IgD-negative memory B cell (primary cell): ENCODE measurements around the gene GABBR1. TPM values are rescaled to one million over a fixed set of nuclear protein-coding genes. Genes with fewer than 3 reads are reported as not detected.

Source experiments
- H3K27ac Mint-ChIP-seq, 3 donors: one replicate each; pipeline ENCODE4 v1.8.0; 2020 to 2022; ENCODE audit warnings: mild to moderate bottlenecking in 3 of 3, mixed read lengths in 3 of 3, moderate library complexity in 1 of 3
- H3K27me3 Mint-ChIP-seq: one replicate; pipeline ENCODE4 v1.8.0; 2021; ENCODE audit warnings: mixed read lengths
- H3K36me3 Mint-ChIP-seq: one replicate; pipeline ENCODE4 v1.8.0; 2020; ENCODE audit warnings: mild to moderate bottlenecking, mixed read lengths
- H3K4me1 Mint-ChIP-seq, 3 donors: one replicate each; pipeline ENCODE4 v1.8.0; 2020 to 2022; ENCODE audit warnings: mixed read lengths in 3 of 3, mild to moderate bottlenecking in 1 of 3
- H3K4me3 Mint-ChIP-seq, 4 donors: one replicate each; pipeline ENCODE4 v1.8.0; 2020 to 2022; ENCODE audit warnings: mild to moderate bottlenecking in 4 of 4, mixed read lengths in 4 of 4, moderate library complexity in 3 of 4
- H3K9me3 Mint-ChIP-seq, 3 donors: one replicate each; pipeline ENCODE4 v1.8.0; 2020 to 2021; ENCODE audit warnings: mixed read lengths in 3 of 3, mild to moderate bottlenecking in 1 of 3
- polyA plus RNA-seq: library from polyadenylated mRNA; unstranded; fragments of 300-500 nt; fragmentation: Illumina TruSeq; gene quantifications from one replicate; pipeline ENCODE4 v1.2.3, GENCODE V29; 2021

Gene GABBR1
- polyA plus RNA-seq, 1 donor from 2014 or later, result 6.8 TPM

DNA sequence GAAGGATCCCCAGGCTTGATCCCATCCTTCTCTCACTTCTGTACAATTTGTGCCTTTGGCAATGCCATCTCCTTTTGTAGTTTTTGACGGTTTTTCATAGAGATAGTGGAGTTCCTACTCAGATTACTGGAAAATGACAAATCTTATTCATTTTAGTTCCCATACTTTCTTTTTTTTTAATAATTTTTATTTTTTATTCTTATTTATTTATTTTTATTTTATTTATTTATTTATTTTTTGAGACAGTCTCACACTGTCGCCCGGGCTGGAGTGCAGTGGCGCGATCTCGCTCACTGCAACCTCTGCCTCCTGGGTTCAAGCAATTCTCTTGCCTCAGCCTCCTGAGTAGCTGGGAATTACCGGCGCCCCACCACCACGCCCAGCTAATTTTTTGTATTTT lies 4.3 kb upstream of the GABBR1 start:
- no peaks in the 10 kb centered on the region for H3K9me3 Mint-ChIP-seq

DNA sequence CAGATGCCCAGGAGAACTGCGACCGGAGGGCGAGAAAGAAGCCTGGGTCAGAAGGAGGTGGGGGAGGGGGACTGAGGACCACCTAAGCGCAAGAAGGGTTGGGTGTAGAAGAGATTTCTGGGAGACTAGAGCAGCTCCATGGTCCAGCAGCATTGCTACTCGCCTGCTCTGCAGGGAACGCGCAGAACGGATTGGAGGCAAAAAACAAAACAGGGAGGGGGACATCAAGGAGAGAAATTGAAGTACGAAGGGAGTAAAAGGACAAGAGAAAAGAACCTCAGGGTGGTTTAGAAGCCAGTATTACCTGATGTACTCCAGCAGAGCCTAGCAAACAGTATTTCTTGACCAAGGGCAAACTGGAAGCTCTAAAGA lies 537 bp upstream of the GABBR1 start:
- Mint-ChIP-seq H3K9me3 (no peaks in the 10 kb centered on the region), H3K27me3 (peaks cover 1% of the 10 kb centered on the region), H3K36me3 (peaks cover 1% of the 10 kb centered on the region), H3K4me1 (peaks cover 30 to 44% (median 35%) of the 10 kb centered on the region in 3 donors), H3K4me3 (peak overlapping the region; percentile 89 to 96 (median 94)), H3K27ac (peak overlapping the region; percentile 25 to 96 (median 86))

More for the DNA sequence above, 4.3 kb upstream of the GABBR1 start:
- Mint-ChIP-seq H3K4me1 (peaks cover 27 to 34% (median 28%) of the 10 kb centered on the region in 3 donors), H3K4me3 (peak overlapping the region in 1 of 4 donors; percentile 53), H3K27me3 (peaks cover 2% of the 10 kb centered on the region), H3K27ac (no peak overlapping the region), H3K36me3 (no peaks in the 10 kb centered on the region)

DNA sequence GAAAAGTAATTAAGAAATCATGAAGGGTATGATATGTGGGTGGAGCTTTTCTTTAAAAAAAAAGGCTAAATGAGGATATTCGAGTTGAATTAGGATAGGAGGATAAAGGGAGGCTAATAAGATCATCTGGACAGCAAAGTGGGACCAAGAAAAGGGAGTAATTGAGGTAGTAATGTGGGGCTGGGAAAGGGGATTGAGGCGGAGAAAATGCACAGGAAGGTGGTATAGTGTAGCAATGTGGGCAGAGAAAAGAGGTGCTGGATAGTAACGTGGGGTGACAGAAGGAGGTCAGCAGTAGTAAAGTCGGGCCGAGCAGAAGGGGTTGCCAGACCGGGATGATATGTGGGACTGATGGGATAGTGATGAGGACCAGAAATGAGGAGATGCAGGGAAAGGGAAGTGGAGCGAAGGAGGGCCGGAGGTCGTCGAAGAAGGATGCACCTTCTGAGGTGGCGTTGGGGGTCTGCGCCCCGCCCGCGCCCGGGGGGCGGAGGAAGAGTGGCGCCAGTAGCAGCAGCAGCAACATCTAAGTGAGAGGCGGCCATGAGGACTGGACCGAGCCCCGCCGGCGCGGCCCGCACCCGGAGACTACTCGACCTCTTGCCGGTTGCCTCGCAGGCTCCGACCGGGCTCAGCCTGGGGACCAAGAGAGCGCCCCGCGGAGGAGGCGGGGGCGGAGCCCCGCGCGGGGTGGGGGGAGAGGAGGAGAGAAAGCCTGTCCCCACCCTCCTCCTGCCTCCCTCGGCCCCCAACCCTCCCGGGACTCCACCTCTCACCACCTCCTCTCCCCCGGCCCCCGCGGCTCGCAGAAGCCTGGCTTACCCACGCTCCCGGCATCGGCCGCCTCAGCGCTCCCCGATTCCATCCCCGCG lies 887 bp downstream of the GABBR1 start:
- H3K4me1 Mint-ChIP-seq, result peaks cover 30 to 45% (median 31%) of the 10 kb centered on the region in 3 donors
- peaks cover 3% of the 10 kb centered on the region for H3K27me3 Mint-ChIP-seq
- peaks cover 1% of the 10 kb centered on the region for H3K36me3 Mint-ChIP-seq
- peak overlapping the region; percentile 81 to 96 (median 93) for H3K4me3 Mint-ChIP-seq
- H3K27ac Mint-ChIP-seq, result peak overlapping the region in 2 of 3 donors; percentile 4 to 39
- H3K9me3 Mint-ChIP-seq, result no peaks in the 10 kb centered on the region

DNA sequence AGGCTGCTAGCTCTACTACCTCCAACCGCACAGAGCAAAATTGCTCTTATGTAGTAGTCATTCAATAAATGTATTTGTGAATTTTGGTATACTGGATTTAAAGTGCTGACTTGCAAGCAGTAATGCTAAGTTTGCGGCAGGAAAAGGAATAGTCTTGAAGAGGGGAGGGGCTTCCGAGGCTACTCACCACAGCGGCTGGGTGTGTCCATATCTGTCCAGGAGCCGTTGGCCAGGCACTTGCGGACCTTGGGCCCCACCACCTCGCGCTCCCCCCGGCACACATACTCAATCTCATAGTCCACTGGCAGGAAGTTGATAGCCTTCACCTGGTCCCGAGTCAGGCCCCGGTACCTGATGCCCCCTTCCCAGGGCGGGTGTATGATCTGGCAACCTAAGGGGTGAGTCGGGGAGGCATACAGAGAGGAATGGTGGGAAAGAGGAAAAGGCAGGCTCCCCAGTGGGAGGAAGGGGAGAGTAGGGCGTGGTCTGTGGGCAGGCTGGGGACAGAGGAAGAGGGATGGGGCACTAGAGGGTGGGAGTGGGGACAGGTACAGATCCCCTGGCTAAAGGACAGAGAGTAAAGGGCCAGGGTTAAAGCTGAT lies 1.7 kb downstream of the GABBR1 start:
- H3K36me3 Mint-ChIP-seq, result peaks cover 1% of the 10 kb centered on the region
- H3K9me3 Mint-ChIP-seq, result no peaks in the 10 kb centered on the region
- H3K27me3 Mint-ChIP-seq, result peaks cover 3% of the 10 kb centered on the region
- H3K4me3 Mint-ChIP-seq, result peak overlapping the region; percentile 45 to 96 (median 66)
- peak overlapping the region in 2 of 3 donors; percentile 39 to 44 for H3K27ac Mint-ChIP-seq
- H3K4me1 Mint-ChIP-seq, result peaks cover 27 to 43% (median 32%) of the 10 kb centered on the region in 3 donors

GRCh38 chr6:29630315-29630714 lies 2.7 kb downstream of the GABBR1 start:
- H3K36me3 Mint-ChIP-seq, result peaks cover 1% of the 10 kb centered on the region
- no peaks in the 10 kb centered on the region for H3K9me3 Mint-ChIP-seq
- H3K4me3 Mint-ChIP-seq, result peak overlapping the region; percentile 28 to 81 (median 77)
- peaks cover 3% of the 10 kb centered on the region for H3K27me3 Mint-ChIP-seq
- H3K4me1 Mint-ChIP-seq, result peaks cover 27 to 40% (median 28%) of the 10 kb centered on the region in 3 donors
- peak overlapping the region in 1 of 3 donors; percentile 39 for H3K27ac Mint-ChIP-seq

- Mint-ChIP-seq H3K9me3 (no peaks in the 10 kb centered on the region), H3K36me3 (peaks cover 1% of the 10 kb centered on the region), H3K27ac (no peak overlapping the region), H3K4me1 (peaks cover 26 to 39% (median 27%) of the 10 kb centered on the region in 3 donors), H3K4me3 (peak overlapping the region in 3 of 4 donors; percentile 81 to 96 (median 82)), H3K27me3 (peaks cover 3% of the 10 kb centered on the region)
Measured at GRCh38 chr6:29629571-29629970, 3.4 kb downstream of the GABBR1 start.

- H3K4me3 Mint-ChIP-seq, result peak overlapping the region; percentile 81 to 96 (median 86)
- H3K4me1 Mint-ChIP-seq, result peaks cover 18 to 31% (median 22%) of the 10 kb centered on the region in 3 donors
- H3K27ac Mint-ChIP-seq, result peak overlapping the region in 1 of 3 donors; percentile 39
- H3K27me3 Mint-ChIP-seq, result peaks cover 3% of the 10 kb centered on the region
- no peaks in the 10 kb centered on the region for H3K9me3 Mint-ChIP-seq
- peaks cover 2% of the 10 kb centered on the region for H3K36me3 Mint-ChIP-seq
Measured at GRCh38 chr6:29628419-29629281, 4.3 kb downstream of the GABBR1 start.

DNA sequence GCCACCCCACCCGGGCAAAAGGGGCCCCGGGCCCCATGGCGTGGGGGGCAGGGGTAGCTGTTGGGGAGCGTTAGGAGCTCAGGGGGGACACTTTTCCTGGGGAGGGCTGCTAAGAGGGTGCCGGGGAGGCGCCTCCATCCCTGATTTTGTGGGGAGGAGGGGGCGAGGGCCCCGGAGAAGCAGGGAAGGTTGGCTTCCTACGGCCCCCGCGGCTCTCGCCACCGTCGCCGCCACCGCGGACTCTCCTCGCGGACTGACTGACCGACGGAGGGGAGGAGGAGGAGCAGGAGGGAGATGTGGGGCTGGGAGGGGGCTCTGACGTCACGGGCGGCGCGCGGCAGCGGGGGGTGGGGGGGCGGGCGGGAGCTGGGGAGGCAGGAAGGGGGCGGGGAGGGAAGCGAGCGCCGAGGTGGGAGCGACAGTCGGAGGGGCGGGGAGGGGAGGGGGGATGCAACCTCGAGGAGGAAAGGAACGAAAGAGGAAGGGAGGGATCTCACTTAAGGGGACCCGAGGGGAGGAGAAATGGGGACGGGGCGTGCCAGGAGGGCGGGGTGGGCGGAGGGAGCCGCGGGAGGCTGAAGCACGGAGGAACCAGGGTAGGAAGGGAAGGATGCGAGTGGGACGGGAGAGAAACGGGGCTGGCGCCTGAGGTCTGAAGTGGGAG lies 5.1 kb downstream of the GABBR1 start:
- Mint-ChIP-seq H3K27me3 (peaks cover 3% of the 10 kb centered on the region), H3K9me3 (no peaks in the 10 kb centered on the region), H3K27ac (peak overlapping the region in 1 of 3 donors; percentile 39), H3K4me1 (peaks cover 14 to 29% (median 17%) of the 10 kb centered on the region in 3 donors), H3K4me3 (peak overlapping the region; percentile 81 to 96 (median 86)), H3K36me3 (peaks cover 4% of the 10 kb centered on the region)

DNA sequence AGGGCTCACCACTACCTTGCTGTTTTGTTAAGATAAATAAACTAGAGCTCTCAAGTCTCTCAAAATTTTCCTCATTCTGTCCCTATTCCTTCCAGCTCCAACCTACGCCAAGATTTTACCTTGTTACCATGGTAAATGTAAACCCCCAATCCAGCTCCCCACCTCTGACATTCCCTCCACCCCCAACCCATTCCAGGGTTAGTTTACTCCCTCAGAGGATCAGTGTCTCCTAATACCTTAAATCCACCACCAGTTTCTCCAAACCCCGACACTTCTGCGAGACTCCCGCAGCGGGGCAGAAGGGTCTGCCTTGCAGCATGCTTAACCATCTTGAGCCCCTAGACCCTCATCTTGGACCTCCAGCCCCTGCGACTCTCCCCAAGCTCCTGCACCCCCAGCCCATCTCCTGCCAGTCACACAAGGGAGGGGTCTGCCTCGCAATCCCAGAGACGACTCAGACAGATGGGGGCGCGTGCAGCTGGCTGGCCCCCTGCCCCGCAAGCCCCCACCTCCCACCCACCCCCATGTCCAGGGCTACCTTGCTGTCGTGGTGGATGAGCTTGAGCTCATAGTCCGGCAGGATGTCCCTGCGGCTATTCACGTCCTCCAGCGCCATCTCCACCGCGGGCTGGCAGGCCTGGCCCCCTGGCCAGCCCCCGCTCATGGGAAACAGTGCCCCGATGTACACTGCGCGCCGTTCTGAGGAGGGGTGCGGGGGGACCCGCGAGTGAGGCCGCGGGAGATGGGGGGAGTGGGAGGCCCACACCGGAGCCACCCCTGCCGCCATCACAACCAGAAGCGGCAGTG lies 5.8 kb downstream of the GABBR1 start:
- Mint-ChIP-seq H3K9me3 (no peaks in the 10 kb centered on the region), H3K27ac (peak overlapping the region in 1 of 3 donors; percentile 35), H3K27me3 (peaks cover 3% of the 10 kb centered on the region), H3K4me1 (peaks cover 13 to 28% (median 17%) of the 10 kb centered on the region in 3 donors), H3K4me3 (peak overlapping the region; percentile 63 to 86 (median 70)), H3K36me3 (peaks cover 4% of the 10 kb centered on the region)

DNA sequence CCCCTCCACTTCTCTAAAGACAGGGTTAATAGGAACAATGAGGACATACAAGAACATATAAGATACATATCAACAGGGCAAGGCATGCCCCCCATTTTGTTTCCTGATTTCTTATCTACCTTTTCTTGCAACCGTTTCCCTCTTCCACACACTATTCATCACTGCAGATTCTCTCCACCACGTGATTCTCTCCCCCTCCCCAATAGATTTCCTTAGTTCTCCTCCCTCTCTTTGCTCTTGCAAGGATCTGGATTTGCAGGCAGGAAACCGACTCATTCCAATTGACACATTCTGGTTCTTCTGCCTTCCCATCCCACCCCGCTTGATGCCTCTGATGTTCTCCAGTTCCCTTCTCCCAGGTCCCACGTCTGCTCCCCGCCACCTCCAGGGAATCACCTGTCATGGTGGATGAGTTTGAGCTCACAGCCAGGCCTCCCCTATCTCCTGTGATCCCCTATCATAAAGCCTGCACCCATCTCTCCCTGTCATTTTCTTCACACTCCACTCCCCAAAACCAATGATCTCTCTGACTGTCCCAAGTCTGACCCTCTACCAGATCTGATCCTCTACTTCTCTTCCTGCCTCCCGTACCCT lies 7.5 kb downstream of the GABBR1 start:
- Mint-ChIP-seq H3K27ac (peak overlapping the region in 1 of 3 donors; percentile 59), H3K4me1 (peaks cover under 1 to 14% (median 13%) of the 10 kb centered on the region in 3 donors), H3K27me3 (peaks cover 3% of the 10 kb centered on the region), H3K36me3 (peaks cover 6% of the 10 kb centered on the region), H3K4me3 (peak overlapping the region in 1 of 4 donors; percentile 70), H3K9me3 (no peaks in the 10 kb centered on the region)

- Mint-ChIP-seq H3K4me1 (peaks cover 0 to 10% (median 10%) of the 10 kb centered on the region in 3 donors), H3K4me3 (no peak overlapping the region), H3K27ac (peak overlapping the region in 1 of 3 donors; percentile 73), H3K36me3 (peaks cover 6% of the 10 kb centered on the region), H3K27me3 (peaks cover 3% of the 10 kb centered on the region), H3K9me3 (no peaks in the 10 kb centered on the region)
Measured at GRCh38 chr6:29624520-29624961, 8.4 kb downstream of the GABBR1 start.

DNA sequence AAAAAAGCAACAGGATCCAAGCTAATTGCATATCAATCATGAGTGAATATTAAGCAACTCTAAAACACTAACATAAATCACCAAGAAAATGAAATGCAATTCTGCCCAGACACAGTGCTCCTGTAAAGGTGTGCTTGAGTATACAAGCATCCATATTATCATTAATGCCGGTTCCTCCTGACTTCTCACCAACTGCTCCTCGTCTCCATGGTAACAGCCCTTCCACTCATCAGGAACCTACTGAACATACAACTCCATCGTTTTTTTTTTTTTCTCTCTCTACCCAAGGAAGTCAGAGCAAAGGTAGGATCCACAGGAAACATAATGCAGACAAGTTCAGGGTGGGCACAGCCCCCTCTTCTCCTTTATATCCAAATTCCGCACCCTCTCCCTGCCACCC lies 12.4 kb downstream of the GABBR1 start:
- Mint-ChIP-seq H3K9me3 (no peaks in the 10 kb centered on the region), H3K4me1 (no peaks in the 10 kb centered on the region), H3K27ac (no peak overlapping the region)

DNA sequence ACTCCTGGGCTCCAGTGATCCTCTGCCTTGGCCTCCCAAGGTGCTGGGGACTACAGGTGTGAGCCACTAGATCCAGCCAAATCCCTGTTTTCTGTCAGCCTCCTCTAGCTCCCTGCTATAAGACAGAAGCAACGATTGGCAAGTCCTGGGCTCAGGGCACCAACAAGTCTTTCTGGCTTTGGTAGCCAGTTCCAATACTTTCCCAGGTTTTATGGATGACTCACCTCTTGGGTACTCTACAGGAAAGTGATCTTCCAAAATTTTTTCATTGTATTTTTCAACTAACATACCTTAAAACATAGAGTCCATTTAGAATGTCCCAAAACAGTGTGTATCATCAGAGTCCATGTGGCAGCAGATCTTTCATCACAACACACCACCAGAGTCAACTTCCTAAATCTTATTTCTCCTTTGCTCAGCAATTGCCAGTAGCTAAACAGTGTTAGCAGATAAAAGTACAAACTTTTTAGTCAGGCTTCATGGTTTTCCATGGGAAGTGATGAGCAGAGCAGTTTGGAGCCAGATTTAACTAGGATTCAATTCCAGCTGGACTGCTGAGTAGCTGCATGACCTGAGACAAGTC lies 13.3 kb downstream of the GABBR1 start:
- Mint-ChIP-seq H3K4me3 (no peak overlapping the region), H3K9me3 (no peaks in the 10 kb centered on the region), H3K36me3 (peaks cover 16% of the 10 kb centered on the region), H3K4me1 (no peaks in the 10 kb centered on the region), H3K27me3 (no peaks in the 10 kb centered on the region), H3K27ac (peak overlapping the region in 1 of 3 donors; percentile 29)

More for the DNA sequence above, 12.4 kb downstream of the GABBR1 start:
- H3K36me3 Mint-ChIP-seq, result peaks cover 16% of the 10 kb centered on the region
- H3K4me3 Mint-ChIP-seq, result no peak overlapping the region
- H3K27me3 Mint-ChIP-seq, result no peaks in the 10 kb centered on the region
